HepG2 (cell line): ENCODE measurements around the gene IL1RAP. TPM values are rescaled to one million over a fixed set of nuclear protein-coding genes. Genes with fewer than 3 reads are reported as not detected.
A peak's percentile ranks its signal among the peaks of the same experiment; 100 is the strongest.

Experiments
- CSRNP1 ChIP-seq: sonication (generic); formaldehyde crosslinking; IDR thresholded peaks from 2 replicates; pipeline ENCODE4 v1.8.1; 2023; ENCODE audit warnings: mild to moderate bottlenecking, missing genetic modification reagents
- FOSL1 ChIP-seq: sonication (generic); formaldehyde crosslinking; IDR thresholded peaks from 2 replicates; pipeline ENCODE4 v1.9.0; 2021; ENCODE audit warnings: missing genetic modification reagents, borderline replicate concordance
- FOXK2 ChIP-seq: fragments of 450-650 bp; IDR thresholded peaks from 2 replicates; pipeline ENCODE4 v1.6.1; 2016
- GPN1 ChIP-seq: sonication (generic); formaldehyde crosslinking; IDR thresholded peaks from 2 replicates; pipeline ENCODE4 v1.5.1; 2020; ENCODE audit warnings: missing genetic modification reagents, borderline replicate concordance
- HDAC2 ChIP-seq: sonication (generic); formaldehyde crosslinking; IDR thresholded peaks from 2 replicates; pipeline ENCODE4 v1.4.0; 2020; ENCODE audit warnings: missing genetic modification reagents
- ONECUT2 ChIP-seq: sonication (generic); formaldehyde crosslinking; IDR thresholded peaks from 2 replicates; pipeline ENCODE4 v1.4.0; 2020; ENCODE audit warnings: missing genetic modification reagents
- RNF2 ChIP-seq: fragments of 450-650 bp; conservative IDR thresholded peaks from 2 replicates; pipeline ENCODE4 v1.6.1; 2016; ENCODE audit warnings: low read depth
- TP53 ChIP-seq: sonication (generic); formaldehyde crosslinking; conservative IDR thresholded peaks from 2 replicates; pipeline ENCODE4 v1.4.0; 2020; ENCODE audit warnings: missing genetic modification reagents
- ZNF570 ChIP-seq: sonication (generic); formaldehyde crosslinking; IDR thresholded peaks from 2 replicates; pipeline ENCODE4 v1.4.0; 2020; ENCODE audit warnings: mild to moderate bottlenecking, missing genetic modification reagents, borderline replicate concordance
- polyA plus RNA-seq, 8 experiments: library from polyadenylated mRNA; depleted of rRNA in 3 of 8; stranded (reverse) in 7 of 8; unstranded in 1 of 8; fragments of >200 nt; fragmentation: Illumina TruSeq in 4 of 8; extraction: Trizol in 4 of 8; gene quantifications; 2 replicates each; pipeline versions ENCODE4 v1.2.1 to v1.2.3, GENCODE V29; 2011 to 2016; ENCODE audit warnings: low read depth in 4 of 8, missing spikeins in 1 of 8, mixed read lengths in 1 of 8; ENCODE audit not compliant: insufficient read depth in 1 of 8
- total RNA-seq, 5 experiments: library from RNA; depleted of rRNA; stranded (reverse); fragments of >200 nt; fragmentation: Illumina TruSeq; extraction: Trizol; gene quantifications; 2 replicates each; pipeline ENCODE4 v1.2.3, GENCODE V29; 2016; ENCODE audit warnings: low read depth in 1 of 5
- TF ChIP-seq, protein P1 (sequence below), 2 experiments: sonication (generic) in 1 of 2; formaldehyde crosslinking in 1 of 2; IDR thresholded peaks; 2 replicates each; pipeline versions ENCODE4 v1.6.1 to v1.9.0; 2014 to 2022; ENCODE audit warnings: antibody characterized with exemption in 1 of 2, borderline replicate concordance in 1 of 2, inconsistent platforms in 1 of 2, low read depth in 1 of 2, missing genetic modification reagents in 1 of 2
- TF ChIP-seq, protein P2 (sequence below): sonication (generic); formaldehyde crosslinking; IDR thresholded peaks from 2 replicates; pipeline ENCODE4 v1.4.0; 2020; ENCODE audit warnings: missing genetic modification reagents

Gene IL1RAP
- total and polyA plus RNA-seq, 2 of the 13 experiments (the other 11 are each of a cell fraction or from before 2014, with no cell fraction given) = 18.3 to 54.9 TPM

DNA sequence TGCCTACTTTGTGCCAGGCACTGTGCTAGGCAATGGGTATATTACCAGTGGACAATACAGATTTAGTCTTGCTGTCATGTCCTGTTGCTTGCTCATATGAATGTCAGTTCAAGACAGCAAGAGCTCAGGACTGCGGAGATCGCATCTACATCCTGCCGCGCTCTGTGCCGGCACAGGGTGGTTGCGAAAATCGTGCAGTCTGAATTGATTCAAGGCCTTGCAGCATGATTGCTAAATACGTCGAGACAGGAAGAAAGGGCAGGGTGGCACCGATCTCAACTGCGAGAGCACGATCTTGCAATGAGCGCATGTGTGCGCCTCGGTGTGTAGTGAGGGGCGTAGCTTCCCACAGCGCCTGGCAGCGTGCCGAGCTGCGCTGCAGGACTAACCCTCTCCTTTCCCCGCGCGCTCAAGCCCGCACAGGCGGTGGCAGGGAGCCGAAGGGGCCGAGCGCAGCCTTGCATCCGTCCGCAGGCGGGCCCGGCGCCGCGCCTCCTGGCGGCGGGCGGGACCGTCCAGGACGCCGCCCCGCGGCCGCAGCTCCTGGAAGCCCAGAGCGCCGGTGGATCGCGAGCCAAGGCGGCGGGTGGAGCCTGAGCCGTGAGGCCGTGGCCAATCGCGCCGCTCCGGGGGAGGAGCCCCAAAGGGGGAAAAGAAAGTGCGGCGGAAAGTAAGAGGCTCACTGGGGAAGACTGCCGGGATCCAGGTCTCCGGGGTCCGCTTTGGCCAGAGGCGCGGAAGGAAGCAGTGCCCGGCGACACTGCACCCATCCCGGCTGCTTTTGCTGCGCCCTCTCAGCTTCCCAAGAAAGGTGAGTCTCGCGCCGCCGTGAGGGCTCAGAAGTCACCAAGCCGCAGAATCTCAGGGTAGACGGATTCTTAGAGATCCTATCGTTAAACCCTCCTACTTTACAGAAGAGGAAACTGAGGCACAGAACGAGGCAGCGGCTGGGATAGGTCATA, at the start of gene IL1RAP (continued):
- no peak for TF ChIP-seq CSRNP1
- TF ChIP-seq GPN1 (CRISPR knock-in tag) = no peak
- no peak for TF ChIP-seq ZNF570 (CRISPR knock-in tag)
- TF ChIP-seq, protein P1, sequence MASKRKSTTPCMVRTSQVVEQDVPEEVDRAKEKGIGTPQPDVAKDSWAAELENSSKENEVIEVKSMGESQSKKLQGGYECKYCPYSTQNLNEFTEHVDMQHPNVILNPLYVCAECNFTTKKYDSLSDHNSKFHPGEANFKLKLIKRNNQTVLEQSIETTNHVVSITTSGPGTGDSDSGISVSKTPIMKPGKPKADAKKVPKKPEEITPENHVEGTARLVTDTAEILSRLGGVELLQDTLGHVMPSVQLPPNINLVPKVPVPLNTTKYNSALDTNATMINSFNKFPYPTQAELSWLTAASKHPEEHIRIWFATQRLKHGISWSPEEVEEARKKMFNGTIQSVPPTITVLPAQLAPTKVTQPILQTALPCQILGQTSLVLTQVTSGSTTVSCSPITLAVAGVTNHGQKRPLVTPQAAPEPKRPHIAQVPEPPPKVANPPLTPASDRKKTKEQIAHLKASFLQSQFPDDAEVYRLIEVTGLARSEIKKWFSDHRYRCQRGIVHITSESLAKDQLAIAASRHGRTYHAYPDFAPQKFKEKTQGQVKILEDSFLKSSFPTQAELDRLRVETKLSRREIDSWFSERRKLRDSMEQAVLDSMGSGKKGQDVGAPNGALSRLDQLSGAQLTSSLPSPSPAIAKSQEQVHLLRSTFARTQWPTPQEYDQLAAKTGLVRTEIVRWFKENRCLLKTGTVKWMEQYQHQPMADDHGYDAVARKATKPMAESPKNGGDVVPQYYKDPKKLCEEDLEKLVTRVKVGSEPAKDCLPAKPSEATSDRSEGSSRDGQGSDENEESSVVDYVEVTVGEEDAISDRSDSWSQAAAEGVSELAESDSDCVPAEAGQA (IDR thresholded peaks at IDR 0.05; ENCODE audit: low read depth) = 0 out of 2 replicates have a peak, but pooled peaks have one; percentile 13
- TF ChIP-seq, protein P1 (CRISPR knock-in tag; IDR thresholded peaks at IDR 0.05; ENCODE audit: borderline replicate concordance) = no peak
- no peak for TF ChIP-seq FOXK2
- TF ChIP-seq, protein P2, sequence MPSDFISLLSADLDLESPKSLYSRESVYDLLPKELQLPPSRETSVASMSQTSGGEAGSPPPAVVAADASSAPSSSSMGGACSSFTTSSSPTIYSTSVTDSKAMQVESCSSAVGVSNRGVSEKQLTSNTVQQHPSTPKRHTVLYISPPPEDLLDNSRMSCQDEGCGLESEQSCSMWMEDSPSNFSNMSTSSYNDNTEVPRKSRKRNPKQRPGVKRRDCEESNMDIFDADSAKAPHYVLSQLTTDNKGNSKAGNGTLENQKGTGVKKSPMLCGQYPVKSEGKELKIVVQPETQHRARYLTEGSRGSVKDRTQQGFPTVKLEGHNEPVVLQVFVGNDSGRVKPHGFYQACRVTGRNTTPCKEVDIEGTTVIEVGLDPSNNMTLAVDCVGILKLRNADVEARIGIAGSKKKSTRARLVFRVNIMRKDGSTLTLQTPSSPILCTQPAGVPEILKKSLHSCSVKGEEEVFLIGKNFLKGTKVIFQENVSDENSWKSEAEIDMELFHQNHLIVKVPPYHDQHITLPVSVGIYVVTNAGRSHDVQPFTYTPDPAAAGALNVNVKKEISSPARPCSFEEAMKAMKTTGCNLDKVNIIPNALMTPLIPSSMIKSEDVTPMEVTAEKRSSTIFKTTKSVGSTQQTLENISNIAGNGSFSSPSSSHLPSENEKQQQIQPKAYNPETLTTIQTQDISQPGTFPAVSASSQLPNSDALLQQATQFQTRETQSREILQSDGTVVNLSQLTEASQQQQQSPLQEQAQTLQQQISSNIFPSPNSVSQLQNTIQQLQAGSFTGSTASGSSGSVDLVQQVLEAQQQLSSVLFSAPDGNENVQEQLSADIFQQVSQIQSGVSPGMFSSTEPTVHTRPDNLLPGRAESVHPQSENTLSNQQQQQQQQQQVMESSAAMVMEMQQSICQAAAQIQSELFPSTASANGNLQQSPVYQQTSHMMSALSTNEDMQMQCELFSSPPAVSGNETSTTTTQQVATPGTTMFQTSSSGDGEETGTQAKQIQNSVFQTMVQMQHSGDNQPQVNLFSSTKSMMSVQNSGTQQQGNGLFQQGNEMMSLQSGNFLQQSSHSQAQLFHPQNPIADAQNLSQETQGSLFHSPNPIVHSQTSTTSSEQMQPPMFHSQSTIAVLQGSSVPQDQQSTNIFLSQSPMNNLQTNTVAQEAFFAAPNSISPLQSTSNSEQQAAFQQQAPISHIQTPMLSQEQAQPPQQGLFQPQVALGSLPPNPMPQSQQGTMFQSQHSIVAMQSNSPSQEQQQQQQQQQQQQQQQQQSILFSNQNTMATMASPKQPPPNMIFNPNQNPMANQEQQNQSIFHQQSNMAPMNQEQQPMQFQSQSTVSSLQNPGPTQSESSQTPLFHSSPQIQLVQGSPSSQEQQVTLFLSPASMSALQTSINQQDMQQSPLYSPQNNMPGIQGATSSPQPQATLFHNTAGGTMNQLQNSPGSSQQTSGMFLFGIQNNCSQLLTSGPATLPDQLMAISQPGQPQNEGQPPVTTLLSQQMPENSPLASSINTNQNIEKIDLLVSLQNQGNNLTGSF (CRISPR knock-in tag) = peak; percentile 66; the same call in 1 of the 2 replicates
- TF ChIP-seq ONECUT2 (CRISPR knock-in tag) = peak; percentile 50; the same call in 1 of the 2 replicates
- peak; percentile 93 for TF ChIP-seq HDAC2 (CRISPR knock-in tag)
- TF ChIP-seq FOSL1 (CRISPR knock-in tag) = no peak
- TF ChIP-seq RNF2 = peak; percentile 81; the same call in 1 of the 2 replicates
- TF ChIP-seq TP53 (CRISPR knock-in tag) = no peak
